CMK (cell line): Measurements from ENCODE around the gene CHMP6.

Source experiments
- DNase-seq: peaks from one replicate; pipeline ENCODE4 v3.0.0-alpha.2; 2010; ENCODE audit warnings: low read depth

The CHMP6 gene

DNA sequence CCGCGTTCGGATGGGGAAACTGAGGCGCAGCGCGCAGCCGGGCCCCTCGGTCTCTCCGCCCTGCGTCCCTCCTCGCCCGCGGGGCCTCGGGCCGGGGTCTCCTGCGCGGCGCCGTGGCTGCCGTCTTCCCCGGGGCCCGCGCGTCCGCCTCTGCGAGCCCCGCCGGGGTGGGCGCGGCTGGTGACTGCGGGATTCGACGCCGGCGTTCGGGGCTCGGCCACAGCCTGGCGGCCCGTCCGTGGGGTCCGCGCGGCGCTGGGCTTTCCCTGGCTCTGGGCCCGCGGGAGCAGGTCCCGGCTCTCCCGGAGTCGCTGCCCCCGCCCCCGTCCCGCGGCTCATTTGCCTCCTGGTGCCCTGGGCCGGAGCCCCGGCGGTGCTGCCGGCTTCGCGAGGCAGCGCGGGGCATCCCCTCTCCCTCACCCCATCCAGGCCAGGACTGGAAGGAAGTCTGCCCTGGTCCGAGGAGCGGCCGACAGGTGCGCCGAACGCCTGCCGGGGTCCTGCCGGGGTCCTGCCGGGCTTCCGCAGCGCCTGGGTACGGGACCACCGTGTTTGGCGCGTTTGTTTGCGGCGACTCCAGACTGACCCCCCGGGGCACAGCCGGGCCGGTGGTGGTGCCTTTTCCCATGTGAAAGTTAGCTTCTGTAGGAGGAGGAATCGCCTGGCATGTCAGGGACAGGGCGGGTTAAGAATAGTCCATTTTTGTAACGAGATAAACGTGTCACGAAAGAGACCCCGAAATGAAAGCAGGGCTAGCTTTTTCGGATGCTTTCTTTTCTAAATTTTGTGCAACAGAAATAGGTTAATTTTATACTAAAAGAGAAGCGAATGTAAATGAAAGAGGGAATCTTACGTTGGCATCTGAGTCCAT is 671 bp downstream of the CHMP6 start:
- no peak for DNase-seq

DNA sequence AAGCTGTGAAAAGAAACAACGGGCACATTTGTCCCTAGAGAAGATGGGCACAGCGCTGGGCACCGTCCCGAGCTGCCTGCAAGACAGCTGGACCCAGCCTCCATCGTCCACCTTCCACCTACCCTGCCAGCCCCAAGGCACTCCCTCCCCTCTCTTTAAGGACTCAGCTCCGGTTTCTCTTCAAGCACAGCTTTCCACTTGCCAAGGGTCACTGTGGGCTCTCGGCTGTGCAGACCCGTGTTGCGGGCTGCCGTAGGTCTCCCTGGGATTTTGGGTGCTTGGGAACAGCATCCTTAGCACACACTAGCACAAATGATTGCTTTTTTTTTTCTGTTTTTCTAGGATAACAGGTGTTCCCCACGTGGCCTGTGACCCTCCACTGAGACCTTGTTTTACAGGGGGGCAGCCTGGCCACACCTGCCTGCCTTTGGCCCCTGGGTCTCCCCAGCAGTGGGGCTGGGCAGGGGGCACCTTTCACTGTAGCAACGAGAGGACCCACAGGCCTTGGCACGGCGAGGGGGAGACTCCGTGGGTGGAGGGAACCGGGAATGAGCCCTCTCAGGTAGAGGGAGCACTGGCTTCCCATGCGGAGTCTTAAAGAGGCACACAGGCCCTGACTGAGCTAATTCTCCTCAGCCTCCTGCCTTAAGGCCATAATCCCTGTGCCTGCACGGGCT is 1.4 kb downstream of the CHMP6 start:
- no peak for DNase-seq

DNA sequence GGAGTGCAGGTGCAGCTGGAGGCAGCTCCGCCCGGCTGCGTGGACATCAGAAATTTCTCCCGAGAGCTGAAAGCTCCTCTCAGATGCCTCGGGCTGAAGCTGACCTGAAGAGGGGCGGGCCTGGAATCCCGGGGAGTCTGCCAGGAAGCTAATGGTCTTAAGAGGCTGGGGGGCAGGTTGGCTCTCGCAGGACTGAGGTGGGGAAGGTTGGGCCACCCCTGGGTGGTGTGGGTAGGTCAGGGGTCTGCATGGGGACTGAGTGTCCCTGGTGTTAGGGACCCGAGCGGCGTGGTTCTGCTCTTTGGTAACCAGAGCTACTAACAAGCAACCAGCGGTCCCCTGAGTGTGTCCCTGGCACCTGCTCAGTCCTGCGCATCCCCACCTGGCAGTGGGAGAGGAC is 3.5 kb downstream of the CHMP6 start:
- no peak for DNase-seq

DNA sequence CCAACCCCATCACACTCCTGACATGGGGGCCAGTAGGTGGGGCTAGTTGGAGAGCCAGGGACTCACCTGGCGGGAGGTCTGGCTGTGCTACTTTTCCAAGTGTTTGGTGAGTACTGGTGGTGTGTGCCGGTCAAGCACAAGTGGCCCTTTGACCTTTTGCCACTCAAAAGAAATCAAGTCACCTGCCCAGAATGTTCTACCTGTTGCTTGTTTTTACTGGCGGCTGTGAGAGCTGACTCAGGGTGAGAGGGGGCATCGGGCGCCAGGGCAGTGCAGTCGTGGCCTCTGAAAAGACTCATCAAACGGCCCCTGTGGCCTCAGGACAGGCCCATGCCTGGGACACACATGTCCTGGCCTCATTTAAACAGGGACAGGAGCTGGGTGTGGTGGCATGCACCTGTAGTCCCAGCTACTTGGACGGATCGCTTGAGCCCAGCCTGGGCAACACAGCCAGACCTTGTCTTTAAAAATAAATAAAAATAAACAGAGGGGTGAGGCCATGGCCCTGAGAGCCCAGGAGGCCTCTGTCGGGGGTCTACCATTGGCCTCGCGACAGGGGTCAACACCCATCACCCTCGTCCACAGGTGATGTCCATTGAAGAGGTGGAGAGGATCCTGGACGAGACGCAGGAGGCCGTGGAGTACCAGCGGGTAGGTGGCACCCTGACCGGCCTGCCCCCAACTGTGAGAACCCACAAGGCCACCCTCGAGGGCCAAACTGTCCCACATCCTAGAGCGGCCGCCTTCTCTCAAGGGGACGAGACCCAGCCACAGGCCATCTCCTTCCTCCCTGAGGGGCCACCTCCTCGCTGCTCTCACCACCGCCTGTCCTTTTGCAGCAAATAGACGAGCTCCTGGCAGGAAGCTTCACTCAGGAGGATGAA is 5.0 kb downstream of the CHMP6 start:
- DNase-seq, result no peak

DNA sequence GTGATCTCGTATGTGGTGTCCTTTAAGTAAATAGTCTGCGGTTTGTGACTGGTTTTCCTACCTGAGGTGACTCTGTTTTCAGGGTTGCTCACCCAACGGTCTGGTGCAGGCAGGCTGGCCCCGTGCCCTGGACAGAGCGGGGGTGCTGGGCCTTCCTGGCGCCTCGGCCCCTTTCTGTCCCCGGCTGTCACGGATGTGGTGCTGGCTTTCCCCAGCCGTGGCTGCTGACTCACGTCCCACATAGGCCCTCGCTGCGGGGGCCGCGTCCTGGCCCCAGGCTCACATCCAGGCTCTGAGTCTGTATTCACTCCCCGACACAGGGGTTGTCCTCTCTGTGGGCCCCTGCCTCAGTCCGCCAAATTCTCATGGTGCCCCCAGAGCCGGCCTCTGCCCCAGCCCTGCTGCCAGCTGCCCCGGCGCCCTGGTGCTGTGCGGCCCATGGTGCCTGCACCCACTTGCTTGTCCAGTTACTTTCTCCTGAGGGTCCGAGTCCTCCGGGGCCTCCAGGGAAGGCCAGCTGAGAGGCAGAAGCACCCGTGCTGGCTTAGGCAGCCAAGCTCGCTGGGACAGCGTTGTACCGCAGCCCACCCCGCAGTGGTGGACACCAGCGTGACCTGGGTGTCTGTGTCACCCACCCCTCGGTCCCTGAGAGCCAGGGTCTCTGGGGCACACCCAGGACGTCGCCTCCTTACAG is 5.9 kb downstream of the CHMP6 start:
- DNase-seq, result no peak

DNA sequence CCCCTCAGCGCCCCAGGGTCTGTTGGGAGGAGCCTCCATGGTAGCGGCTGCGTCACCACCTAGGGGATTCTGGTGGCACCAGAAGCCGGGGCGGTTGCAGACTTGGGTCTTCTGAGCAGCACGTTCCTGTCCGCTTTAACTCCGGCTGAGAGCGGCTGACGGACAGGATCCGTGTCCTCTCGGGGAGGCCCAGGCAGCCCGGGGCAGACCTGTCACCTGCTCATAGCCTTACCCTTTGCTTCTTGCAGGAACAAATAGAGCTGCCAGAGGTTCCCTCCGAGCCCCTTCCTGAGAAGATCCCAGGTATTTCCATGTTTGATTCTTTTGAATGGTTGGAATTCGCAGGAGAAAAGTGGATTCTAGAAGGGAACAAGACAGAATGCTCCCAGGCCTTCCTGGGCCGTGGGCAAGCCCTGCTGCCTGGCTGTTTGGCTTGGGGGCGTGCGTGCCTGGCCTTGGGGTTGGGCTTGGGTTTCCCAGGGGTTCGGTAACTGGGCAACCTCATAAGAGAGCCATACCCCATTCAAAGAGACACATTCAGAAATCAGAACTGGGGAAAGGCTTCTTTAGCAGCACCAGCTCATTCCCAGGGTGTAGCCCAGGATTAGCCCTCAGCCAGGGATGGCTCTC is 6.6 kb downstream of the CHMP6 start:
- DNase-seq, result no peak

DNA sequence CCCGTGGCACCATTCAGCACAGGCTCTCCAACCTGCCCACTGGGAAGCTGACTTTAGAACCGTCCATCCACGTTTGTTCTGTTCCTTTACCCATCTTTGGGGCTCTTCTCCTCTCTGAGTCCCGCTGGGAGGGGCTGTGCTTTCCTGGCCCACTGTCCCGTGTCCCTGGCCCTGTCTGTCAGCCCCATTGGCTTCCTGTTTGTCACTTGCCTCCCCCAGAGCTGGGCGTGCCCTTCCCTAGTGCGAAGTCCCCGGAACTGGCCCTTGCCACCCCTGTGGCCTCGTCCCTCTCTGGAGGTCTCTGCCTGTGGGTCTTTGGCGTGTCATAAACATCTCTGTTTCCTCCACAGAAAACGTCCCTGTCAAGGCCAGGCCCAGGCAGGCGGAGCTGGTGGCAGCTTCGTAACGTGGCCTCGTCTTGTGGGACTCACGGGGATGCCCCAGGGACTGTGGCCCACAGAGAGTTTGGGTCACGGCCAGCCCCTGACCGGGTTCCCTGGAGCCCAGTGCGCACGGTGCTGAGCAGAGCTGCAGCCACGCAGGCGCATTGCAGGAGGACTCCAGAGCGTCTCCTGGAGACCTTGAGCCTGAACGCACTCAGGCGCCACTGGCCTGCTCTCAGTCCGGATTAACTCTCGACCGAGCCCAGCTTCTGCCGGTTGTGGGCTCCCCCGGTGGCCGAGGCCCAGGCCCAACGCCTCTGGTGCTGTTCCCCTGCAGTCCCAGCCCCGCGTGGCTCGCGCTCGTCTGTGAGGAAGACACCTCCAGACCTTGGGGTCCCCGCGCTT is 7.3 kb downstream of the CHMP6 start:
- DNase-seq, result no peak

DNA sequence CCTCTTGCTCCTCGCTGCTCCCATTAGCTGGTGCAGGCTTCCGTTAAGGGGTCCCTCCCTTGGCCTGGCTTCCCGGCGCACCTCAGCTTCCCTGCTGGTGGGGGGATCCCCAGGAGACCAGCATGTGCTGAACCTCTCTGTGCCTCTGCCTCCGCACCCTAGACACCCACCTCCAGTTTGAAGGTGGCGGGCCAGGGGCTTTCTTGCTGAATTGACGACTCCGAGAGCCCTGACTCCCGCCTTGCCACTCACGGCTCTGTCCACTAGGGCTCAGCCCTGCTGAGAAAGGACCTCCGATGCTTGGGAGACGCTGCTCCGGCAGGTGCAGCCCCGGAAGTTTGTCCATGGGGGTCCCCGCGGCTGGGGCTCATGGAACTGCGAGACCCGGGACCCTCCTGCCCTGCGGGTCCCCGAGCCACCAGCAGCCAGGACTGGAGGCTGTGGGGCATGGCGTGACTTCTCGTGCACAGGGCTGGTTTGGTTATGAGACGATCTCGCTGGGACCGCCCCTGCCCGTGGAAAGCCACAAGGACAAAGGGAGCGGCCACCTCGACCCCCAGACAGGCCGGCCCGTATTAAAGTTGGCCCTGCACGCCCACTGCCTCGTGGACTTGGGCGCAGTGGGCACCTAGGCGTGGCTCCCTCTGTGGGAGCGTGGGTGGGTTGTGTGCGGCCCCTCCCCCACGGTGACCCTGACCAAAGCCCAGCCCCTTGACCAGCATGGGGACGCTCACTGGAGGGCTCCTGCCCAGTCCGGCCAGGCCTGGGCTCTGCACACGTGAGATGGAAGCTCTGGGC is 8.1 kb downstream of the CHMP6 start:
- no peak for DNase-seq

DNA sequence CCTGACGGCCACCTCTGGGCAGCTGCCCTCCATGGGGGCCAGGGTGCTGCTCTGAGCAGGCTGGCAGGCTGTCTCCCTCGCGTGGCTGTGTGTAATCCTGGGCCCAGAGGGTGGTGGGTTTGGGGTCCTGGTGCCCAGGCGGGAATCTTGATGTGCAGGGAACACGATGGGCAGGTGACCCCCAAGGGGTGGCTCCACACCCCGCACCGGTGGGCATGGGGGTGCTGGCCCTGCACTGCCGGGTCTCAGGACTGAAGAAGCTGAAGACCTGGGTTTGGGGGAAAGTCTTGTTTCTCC is 8.6 kb downstream of the CHMP6 start:
- DNase-seq, result no peak

DNA sequence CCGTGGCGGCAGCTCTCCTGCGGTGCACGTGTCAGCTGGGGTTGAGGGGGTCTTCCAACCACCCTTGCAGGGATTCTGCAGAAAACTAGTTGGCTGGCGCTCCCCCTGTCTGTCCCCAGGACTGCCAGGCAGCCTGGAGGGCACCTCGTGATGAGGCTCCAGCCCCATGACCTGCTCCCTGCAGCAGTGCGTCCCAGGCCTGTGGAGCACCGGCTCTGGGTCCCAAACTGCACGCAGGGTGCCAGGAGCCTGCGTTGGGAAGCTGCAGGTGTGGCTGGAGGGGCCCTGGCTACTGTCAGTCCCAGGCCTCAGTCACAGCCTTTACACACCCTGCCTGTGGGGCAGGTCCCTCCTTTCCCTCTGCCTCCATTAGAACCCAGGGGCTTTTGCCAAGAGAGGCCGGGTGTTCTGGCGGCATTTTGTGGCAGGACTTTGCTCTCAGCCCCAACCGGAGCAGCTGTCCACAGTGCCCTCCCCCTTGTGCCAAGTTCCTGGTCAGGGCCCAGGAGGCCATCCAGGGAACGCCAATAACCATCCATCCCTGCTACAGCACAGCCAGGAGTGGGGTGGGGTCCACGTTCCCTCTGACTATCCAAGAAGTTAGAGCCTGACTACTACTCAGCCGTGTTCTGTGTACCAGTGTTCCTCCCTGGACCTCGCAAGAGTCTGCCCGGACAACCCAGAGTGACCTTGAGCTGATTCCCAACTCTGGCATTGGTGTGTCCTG is 9.2 kb downstream of the CHMP6 start:
- no peak for DNase-seq

DNA sequence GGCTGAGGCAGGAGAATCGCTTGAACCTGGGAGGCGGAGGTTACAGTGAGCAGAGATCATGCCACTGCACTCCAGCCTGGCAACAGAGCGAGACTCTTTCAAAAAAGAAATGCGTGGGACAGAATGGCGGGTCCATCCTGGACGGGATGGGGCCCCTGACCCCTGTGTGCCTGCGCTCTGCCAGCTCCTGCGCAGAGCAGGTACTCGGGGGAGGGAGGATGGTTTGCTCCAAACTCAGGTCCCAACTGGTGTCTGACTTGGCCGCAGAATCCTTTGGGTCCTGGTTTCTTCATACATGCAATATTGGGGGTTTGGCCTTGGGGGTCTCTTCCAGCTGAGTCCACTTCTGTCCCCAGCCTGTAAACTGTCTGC is 10.4 kb downstream of the CHMP6 start:
- no peak for DNase-seq

DNA sequence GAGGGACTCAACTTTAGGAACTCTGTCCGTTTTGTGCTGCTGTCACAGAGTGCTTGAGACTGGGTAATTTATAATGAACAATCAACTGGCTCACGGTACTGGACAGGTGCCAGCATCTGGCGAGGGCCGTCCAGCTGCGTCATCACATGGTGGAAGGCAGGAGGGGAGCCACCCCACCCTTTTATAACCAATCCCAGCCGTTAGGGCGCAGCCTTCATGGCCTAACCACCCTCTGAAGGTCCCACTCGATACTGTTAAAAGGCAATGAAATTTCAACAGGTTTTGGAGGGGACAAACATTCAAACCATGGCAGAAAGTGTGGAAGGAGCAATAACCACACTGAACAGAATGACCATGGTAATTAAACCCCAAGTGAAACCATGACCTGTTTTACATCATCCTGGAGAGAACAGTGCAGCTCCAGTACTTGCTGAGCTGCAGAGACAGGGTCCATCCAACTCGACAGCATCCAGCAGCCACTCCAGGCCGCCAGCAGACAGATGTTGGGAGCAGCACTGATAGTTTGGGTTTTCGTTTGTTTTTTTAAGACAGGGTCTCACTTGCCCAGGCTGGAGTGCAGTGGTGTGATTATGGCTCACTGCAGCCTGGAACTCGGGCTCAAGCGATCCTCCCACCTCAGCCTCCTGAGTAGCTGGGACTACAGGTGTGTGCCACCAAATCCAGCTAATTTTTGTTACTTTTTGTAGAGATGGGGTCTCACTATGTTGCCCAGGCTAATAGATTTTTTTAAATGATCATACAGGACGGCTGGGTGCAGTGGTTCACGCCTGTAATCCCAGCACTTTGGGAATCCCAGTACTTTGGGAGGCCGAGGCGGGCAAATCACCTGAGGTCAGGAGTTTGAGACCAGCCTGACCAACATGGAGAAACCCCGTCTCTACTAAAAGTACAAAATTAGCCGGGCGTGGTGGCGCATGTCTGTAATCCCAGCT is 11.0 kb downstream of the CHMP6 start:
- no peak for DNase-seq

DNA sequence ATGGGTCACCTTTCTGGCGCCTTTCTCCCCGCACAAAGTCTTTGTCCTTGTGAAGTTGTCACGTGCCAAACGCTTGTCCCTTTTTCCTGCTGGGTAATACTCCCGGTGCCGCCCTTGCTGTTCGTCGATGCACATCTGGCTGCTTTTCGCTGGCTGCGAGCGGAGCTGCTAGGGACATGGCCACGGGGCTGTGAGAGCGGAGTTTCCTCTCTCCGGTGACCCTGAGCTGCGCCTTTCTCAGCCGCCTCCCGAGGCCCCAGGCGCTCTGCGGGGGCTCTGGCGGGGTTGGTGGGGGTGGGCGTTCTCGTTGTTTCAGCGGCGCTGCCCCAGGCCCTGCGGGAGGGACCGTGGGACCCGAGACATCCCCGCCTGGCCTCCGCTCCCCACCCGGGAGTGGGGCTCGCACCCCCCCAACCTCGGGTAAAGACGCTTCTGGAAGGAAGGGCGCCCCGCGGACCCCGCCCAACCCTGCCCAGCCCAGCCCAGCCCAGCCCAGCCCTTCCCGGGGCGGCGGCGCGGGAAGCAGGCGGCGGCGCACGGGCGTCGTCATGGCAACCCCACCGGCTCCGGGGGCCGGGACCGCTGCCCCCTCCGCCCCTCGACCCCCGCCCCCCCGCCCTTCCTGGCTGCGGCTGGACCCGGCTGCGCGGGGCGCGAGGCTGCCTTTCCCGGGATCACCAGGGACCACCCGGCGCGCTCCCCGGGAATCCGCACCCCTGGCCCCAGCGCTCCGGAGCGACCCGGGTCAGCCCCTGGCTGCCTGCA is 12.3 kb downstream of the CHMP6 start:
- no peak for DNase-seq

DNA sequence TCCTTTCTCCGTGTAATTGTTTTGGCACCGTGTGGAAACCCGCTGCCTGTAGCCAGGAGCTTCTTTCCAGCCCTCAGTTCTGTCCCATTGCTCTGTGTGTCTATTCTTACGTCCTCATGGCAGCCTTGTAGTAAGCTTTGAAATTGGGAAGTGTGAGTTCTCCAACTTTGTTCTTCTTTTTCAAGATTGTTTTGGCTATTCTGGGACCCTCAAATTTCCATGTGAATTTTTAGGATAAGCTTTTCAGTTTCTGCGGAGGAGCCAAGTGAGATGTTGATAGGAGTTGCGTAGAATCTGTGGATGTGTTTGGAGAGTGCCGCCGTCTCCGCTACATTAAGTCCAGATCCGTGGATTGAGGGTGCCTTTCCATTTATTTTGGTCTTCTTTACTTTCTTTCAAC is 15.2 kb downstream of the CHMP6 start:
- no peak for DNase-seq

DNA sequence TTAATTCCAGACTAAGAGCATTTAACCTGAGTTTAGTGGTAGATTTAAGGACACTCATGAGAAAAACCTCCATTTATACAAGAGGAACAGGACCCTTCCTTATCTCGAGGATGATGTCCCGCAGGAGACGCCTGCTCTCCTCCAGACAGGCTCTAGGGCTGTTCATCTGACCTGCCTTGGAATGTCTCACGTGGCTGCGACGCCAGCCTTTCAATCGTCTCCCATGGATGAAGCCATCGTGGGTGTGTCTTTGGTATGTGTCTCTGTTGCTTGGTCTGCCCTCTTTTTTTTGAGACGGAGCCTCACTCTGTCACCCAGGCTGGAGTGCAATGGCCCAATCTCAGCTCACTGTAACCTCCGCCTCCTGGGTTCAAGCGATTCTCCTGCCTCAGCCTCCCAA is 16.5 kb downstream of the CHMP6 start:
- DNase-seq, result no peak

DNA sequence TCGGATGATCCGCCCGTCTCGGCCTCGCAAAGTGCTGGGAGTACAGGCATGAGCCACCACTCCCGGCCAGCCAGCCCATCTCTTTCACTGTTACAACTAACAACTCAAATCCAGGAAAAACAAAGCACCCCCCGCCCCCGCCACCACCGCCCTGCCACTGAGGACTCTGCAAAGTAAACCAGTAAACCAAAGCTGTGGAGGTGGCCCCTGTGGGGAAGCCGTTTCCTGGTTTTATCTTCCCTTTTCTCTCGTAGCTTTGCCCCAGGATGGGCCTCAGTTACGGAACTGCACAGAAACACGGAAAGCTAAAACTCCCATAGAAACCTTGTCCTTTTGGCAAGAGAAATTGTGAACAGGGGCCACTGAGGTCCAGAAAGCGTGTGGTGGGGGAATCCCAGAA is 17.5 kb downstream of the CHMP6 start:
- DNase-seq, result no peak

DNA sequence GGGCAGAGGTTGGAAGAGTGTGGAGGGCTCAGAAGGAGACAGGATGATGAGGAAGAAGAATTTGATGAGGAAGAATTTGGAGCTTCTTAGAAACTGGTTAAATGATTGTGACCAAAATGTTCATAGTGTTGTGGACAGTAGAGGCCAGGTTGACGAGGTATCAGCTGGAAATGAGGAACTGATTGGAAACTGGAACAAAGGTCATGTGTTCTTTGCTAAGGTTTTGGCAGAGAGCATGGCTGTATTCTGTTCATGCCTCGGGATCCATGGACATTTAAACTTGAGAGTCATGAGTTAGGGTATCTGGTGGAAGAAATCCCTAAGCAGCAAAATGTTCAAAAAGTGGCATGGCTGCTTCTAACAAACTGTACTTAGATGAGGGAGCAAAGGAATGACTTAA is 19.3 kb downstream of the CHMP6 start:
- no peak for DNase-seq

DNA sequence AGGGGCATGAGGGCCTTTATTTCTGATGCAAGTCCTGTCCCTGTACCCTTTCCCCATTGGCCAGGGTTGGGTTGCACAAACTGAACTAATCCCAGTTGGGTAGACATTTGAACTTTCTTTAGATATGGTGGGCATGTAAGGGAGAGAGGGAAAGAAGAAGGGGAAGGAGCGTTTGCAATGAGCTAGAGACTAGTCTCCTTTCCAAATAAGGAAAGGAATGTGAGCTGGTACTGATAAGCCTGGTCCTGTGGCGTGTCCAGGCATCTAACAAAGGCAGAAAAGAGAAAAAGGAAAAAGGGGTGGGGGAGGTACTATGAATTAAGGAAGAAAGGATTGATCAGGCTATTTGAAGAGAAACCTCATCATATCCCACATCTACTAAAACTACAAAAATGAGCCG is 20.3 kb downstream of the CHMP6 start:
- no peak for DNase-seq
